DOHH2 (cell line): ENCODE results near the gene RASSF3.

Experiments
- EZH2phosphoT487 ChIP-seq: fragments of 200-600 bp; sonication (generic); IDR thresholded peaks from 2 replicates; pipeline ENCODE4 v1.6.1; 2017; ENCODE audit warnings: borderline replicate concordance, mild to moderate bottlenecking, antibody characterized with exemption, low read length, moderate library complexity, mixed read lengths
- TF ChIP-seq, protein P1 (sequence below): fragments of 200-600 bp; sonication (generic); IDR thresholded peaks from one replicate; pipeline ENCODE4 v1.5.1; 2014; ENCODE audit warnings: antibody characterized with exemption, mild to moderate bottlenecking, low read depth, low read length; ENCODE audit not compliant: poor library complexity, severe bottlenecking

DNA sequence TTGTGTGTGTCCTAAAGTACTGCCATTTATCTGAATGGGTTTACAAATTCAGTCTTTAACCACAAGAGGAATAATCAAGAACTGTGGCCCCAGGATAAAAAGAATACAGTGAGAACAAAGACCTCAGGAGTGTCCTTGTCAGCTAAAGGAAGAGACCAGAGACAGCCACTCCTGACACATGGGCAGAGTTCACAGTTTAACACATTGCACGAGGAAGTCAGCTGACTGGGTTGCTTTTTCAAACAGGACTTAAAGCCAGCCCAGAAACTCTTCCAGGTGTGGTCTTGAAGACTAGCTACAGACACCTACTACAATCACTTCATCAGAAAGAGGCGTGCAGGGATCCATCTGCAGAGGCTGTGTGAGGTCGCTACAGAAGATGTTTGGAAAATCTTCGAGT, 106.1 kb downstream of the RASSF3 start:
- TF ChIP-seq, protein P1, sequence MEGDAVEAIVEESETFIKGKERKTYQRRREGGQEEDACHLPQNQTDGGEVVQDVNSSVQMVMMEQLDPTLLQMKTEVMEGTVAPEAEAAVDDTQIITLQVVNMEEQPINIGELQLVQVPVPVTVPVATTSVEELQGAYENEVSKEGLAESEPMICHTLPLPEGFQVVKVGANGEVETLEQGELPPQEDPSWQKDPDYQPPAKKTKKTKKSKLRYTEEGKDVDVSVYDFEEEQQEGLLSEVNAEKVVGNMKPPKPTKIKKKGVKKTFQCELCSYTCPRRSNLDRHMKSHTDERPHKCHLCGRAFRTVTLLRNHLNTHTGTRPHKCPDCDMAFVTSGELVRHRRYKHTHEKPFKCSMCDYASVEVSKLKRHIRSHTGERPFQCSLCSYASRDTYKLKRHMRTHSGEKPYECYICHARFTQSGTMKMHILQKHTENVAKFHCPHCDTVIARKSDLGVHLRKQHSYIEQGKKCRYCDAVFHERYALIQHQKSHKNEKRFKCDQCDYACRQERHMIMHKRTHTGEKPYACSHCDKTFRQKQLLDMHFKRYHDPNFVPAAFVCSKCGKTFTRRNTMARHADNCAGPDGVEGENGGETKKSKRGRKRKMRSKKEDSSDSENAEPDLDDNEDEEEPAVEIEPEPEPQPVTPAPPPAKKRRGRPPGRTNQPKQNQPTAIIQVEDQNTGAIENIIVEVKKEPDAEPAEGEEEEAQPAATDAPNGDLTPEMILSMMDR = no peak
- TF ChIP-seq EZH2phosphoT487 = no peak
